Stimulated activated CD4-positive, alpha-beta T cell treated with anti-CD3 and anti-CD28 coated beads, Interleukin-4, amount 100 ng/mL, for 1 hour (primary cell): Measurements from ENCODE around the gene CASP9.
"Not testable (repeated sequence)": the region's sequence is repeated elsewhere in the genome, so short reads cannot be mapped to it uniquely, and the experiment has no call there.

Experiments
- DNase-seq: peaks from one replicate; pipeline ENCODE4 v3.0.0-alpha.2; 2020

CASP9 gene

GRCh38 chr1:15525050-15526020, 1.3 kb upstream of the CASP9 start:
- DNase-seq, result no peak

GRCh38 chr1:15524283-15525049, 451 bp upstream of the CASP9 start:
- DNase-seq, result peak; percentile 100

- no peak for DNase-seq
Measured at GRCh38 chr1:15523104-15524020, 653 bp downstream of the CASP9 start.

- DNase-seq, result no peak
Measured at GRCh38 chr1:15522551-15522950, 1.5 kb downstream of the CASP9 start.

DNA sequence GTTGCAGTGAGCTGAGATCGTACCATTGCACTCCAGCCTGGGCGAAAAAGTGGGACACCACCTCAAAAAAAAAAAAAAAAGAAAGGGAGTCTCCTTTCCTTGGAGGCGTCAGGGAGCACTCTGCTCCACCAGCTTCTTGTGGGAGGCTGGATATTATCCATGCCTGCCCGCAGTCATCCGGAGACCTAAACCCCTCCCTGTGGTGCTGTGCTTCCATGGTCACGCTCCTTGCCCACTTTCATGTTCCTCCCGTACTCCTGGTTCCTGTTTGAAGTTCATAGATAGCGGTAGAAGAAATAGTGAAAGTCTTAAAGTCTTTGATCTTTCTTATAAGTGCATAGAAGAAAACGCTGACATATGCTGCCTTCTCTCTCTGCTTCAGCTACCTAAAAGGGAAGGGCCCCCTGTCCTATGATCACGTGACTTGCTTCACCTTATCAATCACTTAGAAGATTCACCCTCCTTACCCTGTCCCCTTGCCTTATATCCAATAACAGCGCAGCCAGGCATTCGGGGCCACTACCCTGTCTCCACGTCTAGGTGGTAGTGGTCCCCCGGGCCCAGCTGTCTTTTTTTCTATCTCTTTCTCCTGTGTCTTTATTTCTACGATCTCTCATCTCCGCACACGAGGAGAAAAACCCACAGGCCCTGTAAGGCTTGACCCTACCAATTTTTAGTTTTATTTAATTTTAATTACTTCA, 2.7 kb downstream of the CASP9 start:
- DNase-seq, result not testable (repeated sequence)

DNA sequence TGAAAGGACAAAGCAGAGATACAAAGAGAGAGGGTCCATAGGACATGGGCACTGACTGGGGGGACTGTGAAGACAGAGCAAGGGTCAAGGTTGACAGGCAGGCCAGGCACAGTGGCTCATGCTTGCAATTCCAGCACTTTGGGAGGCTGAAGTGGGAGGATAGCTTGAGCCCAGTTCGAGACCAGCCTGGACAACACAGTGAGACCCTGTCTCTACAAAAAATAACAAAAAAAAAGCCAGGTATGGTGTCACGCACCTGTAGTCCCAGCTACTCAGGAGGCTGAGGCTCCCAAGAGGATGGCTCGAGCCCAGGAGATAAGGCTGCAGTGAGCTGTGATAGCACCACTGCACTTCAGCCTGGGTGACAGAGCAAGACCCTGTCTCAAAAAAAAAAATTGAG, 4.4 kb downstream of the CASP9 start:
- DNase-seq, result no peak

GRCh38 chr1:15515022-15515663, 8.9 kb downstream of the CASP9 start:
- no peak for DNase-seq

- not testable (repeated sequence) for DNase-seq
Measured at GRCh38 chr1:15514557-15514956, 9.5 kb downstream of the CASP9 start.

DNA sequence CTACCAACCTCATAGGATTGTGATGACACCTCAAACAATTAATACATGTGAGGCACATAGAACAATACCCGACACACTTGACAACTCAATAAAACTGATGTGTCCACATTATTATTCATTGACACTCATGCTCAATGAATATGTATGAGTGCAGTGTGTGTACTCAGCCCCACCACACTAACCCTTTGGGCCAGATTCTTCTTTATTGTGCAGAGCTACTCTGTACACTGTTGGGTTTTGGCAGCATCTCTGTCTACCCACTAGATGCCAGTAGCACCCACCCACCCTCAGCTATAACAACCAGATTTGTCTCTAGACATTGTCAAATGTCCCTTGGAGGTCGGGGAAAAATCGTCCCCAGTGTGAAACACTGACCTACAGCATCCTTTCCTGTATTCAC, 10.1 kb downstream of the CASP9 start:
- no peak for DNase-seq

DNA sequence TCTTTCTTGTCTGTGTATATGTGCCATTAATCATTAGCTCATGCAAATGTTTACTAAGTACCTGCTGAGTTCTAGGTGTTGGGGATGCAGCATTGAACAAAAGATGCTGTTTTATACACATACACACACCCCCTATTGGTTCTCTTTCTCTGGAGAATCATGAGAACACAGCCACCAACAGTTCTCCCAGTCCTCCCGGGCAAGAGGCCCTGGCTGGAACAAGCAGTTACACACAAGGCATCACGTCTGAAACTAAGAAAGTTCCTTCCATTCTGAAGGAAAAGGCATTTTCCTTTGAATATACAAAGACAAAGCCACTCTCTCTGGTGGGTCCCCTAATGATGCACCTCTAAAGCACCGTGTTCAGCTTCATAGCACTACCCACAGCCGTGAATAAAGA, 10.8 kb downstream of the CASP9 start:
- DNase-seq, result no peak

DNA sequence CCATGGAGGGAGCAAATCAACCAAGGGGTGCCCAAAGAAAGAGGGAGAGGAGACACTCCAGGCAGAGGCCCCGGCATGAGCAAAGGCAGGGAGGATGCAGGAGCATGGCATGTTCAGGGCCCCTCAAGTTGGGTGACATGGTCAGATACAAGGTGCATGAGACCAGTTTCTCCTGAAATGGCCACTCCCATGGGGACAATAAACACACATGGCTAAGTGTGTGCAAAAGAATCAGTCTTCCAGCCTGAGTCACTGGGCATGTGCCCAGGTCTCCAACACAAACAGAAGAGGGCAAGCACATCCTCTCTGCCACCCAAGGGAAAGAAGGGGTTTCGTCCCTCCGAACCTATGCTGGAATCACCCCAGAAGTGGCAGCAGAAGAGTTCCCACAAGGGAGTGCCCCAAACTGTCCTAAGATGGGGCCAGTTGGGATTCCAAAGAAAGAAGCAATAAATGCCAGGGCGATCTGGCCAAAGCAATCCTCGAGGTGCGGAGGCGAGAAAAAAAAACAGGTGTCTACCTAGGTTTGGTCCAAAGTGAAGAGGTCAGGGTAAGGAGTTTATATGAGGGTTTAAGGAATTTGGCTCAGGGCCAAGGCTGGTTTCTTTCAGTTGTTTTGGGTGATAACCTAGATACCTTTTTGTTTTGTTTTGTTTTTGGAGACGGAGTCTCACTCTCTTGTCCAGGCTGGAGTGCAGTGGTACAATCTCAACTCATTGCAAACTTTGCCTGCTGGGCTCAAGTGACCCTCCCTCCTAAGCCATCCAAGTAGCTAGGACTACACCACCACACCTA, 13.2 kb downstream of the CASP9 start:
- no peak for DNase-seq

- DNase-seq, result no peak
Measured at GRCh38 chr1:15509586-15509985, 14.4 kb downstream of the CASP9 start.

DNA sequence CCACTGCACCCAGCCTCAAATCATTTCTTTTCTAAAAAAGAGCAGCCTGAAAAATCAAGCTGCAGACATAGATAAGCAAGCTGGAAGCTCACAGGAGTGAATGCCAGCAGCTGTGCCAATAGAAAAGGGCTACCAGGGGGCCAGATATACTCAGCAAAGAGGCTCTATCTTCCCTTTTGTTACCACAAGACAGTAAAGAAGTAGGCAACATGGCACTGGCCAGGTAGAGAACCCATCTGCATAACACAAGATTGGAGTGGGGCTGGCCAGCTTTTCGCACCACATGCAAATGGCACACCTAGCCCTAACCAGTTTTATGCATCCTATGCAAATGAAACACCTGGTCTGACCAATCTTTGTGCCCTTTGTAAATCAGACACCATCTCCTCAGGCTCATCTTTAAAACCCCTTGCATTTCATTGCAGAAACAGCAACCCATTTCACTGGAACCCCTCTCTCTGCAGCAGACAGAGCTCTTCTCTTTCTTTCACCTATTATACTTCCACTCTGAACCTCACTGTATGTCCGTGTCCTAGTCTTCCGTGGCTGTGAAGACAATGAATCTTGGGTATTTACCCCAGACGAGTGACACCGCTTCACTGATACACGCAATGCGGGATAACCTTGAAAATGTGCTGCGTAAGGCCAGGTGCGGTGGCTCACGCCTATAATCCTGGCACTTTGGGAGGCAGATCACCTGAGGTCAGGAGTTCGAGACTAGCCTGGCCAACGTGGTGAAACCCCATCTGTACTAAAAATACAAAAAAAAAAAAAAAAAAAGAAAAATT, 15.1 kb downstream of the CASP9 start:
- DNase-seq, result no peak

DNA sequence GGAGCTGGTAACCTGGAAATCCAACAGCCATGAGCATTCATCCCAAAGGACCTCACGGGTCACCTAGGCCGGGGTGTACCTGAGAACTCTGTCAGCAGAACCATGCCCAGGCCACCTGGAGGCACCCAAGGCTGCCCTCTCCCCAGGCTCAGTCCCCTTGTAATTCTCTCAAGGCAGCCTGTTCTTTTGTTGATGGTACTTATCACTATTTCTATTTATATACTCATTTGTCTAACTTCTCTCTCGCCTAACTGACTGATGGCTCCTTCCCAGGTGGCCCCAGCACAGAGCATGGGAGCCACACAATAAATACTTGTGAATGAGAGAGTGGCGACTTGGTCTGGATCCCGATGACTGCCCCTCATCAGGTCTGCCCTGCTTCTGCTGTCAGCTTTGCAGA, 16.7 kb downstream of the CASP9 start:
- no peak for DNase-seq

GRCh38 chr1:15506831-15507230, 17.2 kb downstream of the CASP9 start:
- no peak for DNase-seq

DNA sequence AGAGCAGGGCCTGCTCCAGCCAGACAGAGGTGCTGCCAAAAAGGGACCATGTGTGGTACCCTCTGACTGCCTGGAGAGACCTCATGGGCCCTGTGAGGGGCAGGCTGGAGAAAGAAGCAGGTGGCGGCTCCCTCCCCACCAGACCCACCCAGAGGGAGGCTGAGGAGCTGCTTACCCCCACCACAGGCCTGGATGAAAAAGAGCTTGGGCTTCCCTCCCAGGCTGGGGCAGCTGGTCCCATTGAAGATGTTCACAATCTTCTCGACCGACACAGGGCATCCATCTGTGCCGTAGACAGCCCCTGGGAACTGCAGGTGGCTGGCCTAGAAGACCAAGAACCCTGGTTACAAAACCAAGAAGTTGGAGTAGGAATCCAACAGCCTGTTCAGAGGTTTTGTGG, 19.6 kb downstream of the CASP9 start:
- no peak for DNase-seq

DNA sequence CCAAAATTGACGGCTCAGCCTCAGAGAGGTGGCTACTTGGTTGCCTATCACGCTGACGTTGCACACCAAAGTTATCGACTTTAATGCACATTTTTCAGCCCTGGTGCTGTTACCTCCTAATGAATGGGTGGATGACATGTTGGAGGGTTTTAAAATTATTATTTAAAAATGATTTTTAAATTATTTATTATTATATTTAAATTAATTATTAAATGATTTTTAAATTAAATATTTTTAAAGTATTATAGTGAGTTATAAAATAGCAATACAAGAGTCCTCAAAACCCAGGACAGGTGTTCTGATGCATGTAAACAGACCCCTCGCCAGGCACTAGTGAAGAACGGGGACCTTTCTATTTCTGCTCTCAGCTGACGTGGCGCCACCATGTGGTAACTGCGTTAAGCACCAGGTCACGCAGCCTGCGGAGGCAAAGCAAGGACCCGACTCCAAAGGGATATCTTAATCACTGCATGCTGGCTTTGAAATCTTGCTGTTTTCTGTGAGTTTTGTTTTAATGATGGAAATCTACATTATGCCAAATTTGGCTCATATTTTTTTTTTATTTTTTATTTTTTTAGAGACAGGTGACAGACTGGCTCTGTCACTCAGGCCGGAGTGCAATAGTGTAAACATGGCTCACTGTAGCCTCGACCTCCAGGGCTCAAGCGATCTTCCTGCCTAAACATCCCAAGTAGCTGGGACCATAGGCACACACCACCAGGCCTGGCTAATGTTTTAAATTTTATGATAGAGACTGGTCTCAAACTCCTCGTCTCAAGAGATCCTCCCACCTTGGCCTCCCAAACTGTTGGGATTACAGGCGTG, 22.6 kb downstream of the CASP9 start:
- DNase-seq, result peak; percentile 48

GRCh38 chr1:15500184-15501178, 23.5 kb downstream of the CASP9 start:
- no peak for DNase-seq
